T follicular helper cell (primary cell): ENCODE results near the gene USP6.
"Not testable (repeated sequence)": the region's sequence is repeated elsewhere in the genome, so short reads cannot be mapped to it uniquely, and the experiment has no call there.

Source experiments
- DNase-seq: peaks from one replicate; pipeline ENCODE4 v3.0.0-alpha.2; 2020; ENCODE audit warnings: low read depth

The USP6 gene

DNA sequence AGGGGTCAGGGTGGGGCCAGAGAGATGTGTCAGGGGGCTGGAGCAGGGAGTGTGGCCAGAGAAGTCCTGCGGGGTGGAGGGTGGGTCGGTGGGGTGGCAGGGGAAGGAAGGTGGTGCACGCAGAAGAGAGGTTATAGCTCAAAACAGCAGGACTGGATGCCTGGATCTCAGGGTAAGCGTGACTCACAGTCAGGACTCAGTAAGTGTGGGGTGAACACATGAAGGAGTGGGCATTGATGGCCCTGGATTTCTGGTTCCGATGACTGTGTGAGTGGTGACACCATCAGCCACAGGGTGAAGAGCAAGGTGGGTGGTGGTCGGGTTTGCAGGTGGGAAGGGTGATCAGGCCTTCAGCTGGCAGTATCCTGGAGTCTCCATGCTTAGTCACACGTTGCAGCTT is 6.2 kb downstream of the USP6 start:
- not testable (repeated sequence) for DNase-seq

DNA sequence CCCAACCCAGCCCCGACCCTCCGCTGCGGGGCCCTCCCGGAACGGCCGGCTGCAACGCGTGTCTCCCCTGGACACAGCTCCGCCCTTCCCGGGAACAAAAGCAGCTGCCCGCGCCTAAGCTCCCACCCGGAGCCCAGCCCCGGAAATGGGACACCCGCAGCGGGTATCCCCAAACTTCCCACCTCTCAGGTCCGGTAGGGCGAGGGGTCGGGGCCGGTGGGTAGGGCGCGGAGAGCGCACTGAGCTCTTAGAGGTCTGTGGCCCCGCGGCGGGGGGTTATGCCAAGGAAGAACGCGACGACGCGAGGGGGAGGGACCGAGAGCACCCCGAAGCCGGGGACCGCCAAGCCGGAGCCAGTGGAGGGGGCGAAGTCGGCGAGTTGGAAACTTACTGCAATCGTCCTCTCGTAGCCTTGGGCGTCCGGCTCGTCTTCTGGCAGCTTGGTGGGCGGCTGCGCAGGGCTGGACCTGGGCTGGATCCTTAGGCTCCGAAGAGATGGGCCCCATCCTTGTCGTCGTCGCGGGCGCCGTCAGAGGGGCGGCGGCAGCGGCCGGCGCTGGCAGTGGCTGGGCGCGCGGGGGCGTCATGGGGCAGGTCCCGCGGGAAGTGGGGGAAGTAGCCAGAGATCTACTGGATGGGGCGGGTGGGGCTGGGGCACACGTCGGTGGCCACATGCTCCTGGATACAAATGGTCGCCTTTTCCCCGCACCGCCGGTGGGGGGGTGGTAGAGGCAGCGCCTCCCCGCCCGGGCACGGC is 6.9 kb downstream of the USP6 start:
- no peak for DNase-seq

DNA sequence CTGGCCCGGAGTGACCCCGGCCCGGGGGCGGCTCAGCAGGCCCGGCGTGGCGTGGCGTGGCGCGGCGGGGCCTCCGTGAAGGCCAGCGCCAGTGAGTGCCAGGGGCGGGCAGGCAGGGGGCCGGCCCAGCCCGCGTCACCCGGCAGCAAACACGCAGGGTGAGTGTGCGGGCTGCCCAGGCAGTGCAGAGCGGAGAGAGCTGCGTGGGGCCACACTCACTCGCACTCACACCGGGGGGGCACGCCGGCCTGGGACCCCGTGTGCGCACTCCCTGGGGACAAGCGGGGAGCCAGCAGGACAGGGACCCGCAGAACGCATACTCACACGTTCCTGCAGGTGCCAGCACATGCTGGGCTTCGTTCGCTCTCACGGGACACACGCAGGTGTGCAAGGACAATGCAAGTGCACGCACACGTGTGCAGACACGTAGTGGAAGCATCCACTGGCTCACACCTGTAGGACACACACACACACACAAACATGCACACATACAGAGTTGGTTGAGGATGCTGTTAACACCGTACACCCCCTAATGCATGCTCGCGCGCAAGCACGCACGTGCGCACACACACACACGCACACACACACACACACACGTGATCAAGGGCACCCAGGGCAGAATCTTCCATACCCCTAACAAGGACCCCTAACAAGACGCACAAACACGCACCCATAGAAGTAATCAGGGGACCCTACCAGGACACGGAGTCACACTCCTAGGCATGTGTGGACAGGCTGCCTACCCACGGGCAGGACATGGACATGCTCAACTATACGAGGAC is 7.7 kb downstream of the USP6 start:
- DNase-seq: no peak

DNA sequence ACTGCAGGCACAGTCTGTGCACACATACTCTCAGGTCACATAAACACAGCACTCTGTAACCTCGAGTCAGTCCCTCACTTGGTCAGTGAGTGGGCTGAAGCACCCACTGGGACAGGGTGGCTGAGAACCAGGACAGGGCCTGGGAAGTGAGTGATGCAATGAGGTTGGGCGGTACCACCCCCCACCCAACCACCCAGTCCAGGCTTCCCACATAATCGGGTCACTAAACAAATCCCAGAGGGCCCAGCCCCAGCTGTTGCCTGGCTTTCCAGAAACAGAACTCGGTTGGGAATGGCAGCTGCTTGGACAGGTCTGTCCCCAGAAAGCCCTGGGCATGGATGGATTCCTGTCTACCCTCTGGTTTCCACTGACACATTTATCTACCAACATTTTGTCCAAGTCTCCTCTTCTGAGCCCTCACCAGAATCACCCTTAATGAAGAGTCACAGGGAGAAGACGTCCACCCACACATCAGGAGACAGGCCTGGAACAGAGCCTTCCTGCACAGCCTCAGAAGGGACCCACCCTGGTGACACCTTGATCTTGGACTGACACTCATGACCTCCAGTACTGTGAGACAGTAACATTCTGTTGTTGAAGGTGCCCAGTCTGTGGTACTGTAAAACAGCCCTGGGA is 8.4 kb downstream of the USP6 start:
- DNase-seq: not testable (repeated sequence)

DNA sequence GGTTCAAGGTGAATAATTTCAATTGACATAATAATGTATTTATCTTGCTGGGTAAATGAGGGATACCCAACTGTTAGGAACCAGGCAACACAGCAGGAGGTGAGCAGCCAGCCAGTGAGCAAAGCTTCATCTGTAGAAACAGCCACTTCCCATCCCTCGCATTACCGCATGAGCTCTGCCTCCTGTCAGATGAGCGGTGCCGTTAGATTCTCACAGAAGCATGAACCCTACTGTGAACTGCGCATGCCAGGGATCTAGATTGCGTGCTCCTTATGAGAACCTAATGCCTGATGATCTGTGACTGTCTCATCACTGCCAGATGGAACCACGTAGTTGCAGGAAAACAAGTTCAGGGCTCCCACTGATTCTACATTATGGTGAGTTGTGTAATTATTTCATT is 9.1 kb downstream of the USP6 start:
- not testable (repeated sequence) for DNase-seq

DNA sequence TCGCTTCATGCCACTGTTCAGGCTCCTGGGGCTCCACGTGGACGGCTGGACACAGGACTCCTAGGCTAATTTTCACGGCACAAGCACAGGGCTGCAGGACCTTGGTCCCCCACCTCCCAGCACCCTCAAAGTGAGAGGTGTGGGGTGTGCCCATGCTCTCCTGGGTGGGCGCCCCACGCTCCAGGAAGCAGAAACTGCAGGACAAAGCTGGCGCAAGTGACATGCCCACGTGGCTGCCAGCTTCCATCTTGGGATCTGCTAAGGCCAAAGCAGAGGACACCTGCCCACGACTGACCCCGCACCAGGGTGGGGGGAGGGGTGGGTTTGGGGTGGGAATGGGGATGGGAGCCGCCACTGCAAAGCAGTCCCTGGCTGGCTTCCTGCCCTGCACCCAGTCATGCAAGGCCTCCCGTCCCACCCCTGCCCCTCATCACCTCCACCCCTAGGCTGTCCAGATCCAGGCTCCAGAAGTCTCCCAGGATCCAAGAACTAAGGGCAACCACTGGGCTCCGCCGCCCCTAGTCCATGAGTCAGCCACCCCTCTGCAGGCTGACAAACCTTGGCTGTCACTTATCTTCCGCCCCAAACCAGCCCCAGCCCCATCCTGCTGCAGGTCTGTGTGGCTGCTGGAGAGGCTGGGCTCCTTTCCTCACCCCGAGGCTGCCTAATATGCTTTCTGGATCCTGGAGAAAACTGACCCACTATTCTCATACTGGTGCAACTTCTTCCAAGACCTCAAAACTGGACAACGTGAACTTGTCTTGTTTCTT is 11.1 kb downstream of the USP6 start:
- DNase-seq: no peak

DNA sequence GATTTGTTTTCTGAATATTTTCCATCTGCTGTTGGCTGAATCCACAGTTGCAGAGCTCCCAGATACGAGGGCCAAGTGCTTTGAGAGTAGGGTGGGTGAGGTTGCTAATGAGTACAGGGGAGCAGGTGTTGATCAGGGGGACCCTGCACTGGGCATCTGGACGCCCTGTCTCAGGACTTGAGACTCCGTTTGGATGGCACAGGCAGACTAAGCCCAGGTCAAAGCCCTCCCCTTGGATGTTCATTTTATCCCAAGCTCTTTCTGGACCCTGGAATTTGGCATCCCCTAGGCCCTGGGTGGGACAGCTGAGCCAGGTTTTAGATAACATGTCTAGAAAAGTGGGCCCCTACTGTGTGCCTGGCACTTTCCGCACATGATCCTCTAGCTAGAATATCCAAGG is 12.1 kb downstream of the USP6 start:
- DNase-seq: no peak

DNA sequence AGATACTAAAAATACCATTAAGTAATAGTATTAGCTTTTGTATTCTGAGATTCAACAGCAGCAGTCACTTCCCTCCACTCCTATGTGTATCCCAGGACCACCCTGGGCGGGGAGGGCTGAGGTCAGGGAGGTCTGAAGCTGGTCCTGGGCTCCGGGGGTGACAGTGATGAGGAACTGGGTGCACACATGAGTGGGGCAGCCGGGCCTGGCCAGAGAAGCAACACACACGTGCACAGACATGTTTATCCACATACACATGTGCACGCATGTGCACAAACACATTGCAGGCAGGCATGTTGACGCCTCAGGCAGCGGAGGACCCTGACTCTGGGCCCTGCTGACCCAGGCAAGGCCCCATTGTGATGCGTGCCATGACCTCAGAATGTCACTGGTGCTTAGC is 12.6 kb downstream of the USP6 start:
- not testable (repeated sequence) for DNase-seq

DNA sequence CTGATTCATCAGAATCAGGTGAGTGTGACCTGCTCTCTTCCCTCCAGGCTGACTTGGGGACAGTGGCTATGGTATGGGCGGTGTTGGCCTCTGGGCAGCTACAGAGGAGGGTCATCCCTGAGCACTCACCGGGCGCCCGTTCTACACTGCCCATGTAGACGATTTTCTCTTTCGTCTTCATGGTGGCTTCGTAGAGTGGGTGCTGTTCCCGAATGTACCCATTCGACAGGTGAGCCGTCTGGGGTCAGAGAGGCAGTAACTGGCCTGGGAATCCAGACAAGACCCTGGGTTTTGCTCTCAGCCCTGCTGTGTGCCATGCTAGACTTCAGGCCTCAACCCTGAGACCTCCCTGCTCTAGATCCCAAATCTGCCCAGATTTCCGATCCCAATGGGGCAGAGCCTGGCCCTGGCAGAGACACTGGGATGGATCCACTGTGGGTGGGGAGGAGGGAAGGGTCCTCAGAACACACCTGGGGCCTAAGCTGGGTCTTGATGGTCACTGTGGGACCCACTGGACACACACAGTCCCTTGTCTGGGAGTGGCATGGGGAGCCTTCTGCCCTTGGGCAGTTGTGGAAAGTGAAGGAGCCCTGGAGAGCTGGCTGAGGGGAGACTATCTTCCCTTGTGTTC is 13.2 kb downstream of the USP6 start:
- DNase-seq: no peak

DNA sequence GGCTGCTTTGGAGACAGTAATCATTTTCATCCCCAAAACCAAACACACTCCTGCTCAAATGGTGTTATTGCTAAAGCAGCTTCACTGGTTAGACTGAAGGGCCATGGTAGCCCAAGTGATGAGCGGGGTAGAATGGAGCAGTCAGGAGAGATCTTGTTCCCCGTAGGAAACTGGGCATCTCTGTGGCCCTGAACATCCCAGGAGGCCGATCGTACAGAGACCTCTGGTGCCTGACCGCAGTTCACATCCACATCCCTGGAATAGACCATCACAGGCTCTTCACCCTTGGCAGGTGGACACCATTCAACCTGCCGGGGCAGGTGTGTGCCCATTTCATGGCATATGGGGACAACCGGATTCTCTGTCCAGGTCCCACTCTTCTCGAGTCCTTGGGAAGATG is 13.9 kb downstream of the USP6 start:
- DNase-seq: not testable (repeated sequence)

DNA sequence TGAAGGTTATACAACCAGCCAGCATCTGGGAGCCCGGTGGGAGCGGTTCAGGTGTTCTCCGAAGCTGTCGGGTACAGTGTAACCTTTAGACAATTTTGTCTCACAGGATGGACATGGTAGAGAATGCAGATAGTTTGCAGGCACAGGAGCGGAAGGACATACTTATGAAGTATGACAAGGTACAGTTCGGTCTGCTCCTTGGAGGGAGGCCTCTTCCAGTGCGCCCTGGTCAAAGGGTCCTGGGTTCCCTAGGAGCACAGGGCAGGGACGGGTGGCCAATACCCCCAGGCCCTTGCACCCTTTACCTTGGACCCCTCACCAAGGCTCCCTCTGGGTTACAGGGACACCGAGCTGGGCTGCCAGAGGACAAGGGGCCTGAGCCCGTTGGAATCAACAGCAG is 14.4 kb downstream of the USP6 start:
- not testable (repeated sequence) for DNase-seq

DNA sequence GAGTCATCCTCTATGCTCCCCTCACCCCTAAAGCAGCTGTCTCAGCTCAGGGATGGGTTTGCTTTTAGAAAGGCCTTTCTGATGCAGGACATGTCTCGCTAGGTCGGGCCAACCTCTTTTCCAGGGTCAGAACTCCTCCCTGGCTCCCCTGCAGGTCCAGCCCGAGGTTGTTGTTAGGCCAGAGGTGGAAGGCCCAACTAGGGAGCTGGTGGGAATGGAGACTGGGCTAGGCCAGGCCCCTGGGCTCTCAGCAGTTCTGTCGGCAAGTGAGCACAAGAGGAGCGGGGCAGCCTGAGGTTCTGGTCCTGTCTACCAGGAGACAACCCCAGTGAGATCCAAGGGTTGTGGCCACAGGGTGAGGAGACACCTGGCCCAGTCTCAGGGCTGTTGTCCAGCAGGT is 14.9 kb downstream of the USP6 start:
- DNase-seq: not testable (repeated sequence)

DNA sequence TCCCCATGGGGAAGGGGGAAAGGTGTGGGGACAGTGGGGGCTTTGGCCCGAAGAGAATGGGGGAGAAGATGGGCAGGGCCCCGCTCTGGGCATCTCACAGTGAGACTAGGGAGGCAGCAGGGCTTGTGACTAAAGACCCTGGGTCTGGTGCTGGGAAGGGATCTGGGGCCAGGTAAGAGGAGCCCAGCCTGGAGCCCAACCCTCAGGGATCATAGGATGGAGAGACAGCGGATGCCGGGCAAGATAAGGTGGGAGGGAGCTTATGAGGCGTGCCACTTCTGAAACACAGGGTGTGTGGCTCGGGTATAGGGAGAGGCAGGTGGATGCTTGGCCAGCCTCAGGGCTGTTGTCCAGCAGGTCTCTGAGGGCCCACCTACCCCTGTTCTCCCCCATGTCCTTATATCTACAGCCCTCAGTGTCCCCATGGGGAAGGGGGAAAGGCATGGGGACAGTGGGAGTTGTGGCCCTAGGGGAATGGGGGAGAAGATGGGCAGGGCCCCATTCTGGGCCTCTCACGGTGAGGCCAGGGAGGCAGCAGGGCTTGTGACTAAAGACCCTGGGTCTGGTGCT is 15.4 kb downstream of the USP6 start:
- no peak for DNase-seq

DNA sequence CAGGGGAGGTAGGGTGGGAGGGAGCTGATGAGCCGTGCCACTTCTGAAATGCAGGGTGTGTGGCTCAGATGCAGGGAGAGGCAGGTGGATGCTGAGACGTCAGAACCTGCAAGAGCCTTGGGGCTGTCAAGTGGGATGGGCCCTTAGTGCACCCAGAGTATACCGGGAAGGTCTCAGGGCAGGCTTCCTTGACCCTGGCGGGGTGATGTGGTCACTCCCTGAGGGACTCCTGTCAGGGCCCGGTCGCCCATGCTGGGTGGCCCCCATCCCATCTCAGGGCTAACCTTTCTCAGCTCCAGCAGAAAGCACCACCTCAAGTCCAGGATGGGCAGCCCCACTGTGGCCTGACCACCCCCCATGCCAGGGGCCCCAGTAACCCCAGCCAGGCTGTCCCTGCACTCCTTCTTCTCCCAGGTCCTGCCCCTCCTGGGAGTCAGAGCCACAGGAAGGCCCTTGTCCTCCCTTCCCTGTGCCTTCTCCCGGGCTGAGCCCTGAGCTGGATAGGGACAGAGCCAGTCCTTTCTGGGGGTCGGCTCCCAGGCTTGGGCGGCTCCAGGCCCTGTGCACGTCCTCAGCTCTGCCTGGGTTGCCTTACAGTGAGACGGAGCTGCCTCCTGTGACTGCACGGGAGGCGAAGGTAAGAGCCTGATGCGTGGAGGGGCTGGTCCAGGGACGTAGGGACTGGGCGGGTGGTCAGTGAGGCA is 16.1 kb downstream of the USP6 start:
- not testable (repeated sequence) for DNase-seq

DNA sequence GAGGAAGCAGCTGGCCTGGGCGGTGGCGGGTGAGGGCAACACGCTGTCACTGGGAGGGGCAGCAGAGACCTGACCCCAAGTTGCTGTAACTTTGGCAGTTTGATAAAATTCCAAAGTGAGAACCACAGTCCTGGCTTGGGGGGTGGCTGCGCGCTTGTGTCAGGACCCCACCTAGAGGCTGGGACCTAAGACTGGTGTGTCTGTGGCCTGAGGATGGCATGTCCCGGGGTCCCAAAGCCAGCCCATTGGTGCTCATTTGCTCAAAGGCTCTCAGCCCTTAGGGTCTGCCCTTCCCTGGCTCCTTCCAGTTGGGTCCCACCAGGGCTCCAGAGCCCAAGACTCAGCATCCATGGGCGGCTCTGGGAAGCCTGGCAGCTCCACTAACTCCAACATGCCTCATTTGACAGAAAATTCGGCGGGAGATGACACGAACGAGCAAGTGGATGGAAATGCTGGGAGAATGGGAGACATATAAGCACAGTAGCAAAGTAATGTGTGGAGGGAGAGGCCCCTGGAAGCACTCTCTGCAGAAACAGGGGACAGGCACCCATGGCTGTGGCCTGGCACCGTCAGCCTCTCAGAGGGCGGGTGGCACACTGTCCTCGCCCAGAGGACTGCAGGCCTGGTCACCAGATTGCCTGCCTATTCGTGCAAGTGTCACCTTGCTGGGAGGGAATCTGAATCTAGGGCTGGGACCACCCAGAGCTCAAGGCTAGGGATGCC is 16.8 kb downstream of the USP6 start:
- DNase-seq: not testable (repeated sequence)

DNA sequence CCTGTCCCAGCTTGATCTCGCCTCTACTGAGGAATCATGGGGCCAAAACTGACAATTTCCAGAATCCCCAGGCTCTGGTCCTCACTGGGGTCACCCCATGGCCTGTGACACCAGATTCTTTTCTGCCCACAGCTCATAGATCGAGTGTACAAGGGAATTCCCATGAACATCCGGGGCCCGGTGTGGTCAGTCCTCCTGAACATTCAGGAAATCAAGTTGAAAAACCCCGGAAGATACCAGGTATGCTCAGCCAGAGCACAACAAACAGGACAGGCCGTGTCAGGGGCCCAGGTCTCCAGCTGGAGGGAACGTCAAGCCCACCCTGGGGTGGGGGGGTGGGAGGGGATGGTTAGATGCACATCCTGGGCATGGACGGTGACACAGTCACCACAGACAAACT is 17.5 kb downstream of the USP6 start:
- no peak for DNase-seq

DNA sequence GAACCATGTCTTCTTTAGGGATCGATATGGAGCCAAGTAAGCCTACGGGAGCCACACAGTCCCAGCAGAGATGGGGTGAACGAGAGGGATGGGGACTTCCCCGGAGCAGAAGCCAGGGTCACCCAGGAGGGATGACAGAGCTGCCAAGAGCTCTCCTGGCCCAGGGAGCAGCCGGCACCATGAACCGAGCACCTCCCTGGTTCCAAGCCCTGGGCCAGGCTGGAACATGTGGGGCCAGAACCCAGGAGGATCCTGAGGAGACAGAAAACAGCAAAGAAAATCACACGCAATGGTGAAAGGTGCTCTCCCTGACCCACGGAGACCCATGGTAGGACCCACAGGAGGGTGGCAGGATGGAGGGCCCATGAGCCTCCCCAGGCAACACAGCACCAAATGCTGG is 18.1 kb downstream of the USP6 start:
- not testable (repeated sequence) for DNase-seq

DNA sequence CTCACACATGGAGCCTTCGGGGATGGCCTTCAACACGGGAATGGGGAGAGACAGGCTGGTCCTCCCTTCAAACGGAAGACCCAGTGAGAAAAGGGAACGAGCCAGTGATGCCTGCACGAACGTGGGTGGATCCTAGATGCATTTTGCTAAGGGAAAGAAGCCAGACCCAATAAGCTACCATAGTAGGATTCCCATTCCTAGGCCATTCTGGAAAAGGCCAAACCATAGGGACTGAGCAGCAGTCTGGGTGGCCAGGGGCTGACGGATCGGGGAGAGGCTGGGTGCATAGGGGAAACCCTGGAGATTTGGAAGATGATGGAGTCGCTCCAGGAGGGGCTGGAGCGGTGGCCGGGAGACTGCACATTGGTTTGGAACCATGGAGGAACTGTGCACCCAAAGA is 18.7 kb downstream of the USP6 start:
- DNase-seq: not testable (repeated sequence)

DNA sequence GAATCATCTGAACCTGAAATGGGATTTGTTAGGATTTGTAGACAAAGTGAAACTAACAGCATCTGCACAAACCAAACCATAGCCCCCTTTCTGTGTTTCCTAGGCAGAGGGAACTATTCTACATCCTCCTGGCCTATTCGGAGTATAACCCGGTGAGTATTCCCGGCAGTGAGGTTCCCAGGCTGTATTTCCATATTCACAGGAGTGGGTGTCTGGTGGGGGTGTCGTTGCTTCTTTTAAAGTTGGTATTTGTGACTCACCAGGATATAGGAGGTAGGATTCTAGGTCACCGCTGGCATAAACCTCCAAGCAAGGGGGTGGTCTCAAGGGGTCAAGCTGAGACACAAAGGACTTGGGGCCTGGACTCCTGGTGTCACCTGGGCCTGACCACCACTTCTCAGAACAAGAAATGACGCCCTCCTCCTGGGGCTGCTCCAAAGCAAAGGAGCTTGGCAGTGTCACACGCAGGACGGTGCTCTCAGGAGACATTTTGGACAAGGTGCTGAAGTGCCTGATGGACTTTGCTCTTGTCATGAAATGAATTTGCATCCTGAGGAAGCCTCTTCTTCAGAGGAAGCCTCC is 19.4 kb downstream of the USP6 start:
- DNase-seq: not testable (repeated sequence)
